Measurements from ENCODE around the gene NCKAP1. TPM values are rescaled to one million over a fixed set of nuclear protein-coding genes. Genes with fewer than 3 reads are reported as not detected.

Gene NCKAP1
- total and polyA plus RNA-seq, 4 donors, result 36.4 to 194 (median 73.1) TPM

DNA sequence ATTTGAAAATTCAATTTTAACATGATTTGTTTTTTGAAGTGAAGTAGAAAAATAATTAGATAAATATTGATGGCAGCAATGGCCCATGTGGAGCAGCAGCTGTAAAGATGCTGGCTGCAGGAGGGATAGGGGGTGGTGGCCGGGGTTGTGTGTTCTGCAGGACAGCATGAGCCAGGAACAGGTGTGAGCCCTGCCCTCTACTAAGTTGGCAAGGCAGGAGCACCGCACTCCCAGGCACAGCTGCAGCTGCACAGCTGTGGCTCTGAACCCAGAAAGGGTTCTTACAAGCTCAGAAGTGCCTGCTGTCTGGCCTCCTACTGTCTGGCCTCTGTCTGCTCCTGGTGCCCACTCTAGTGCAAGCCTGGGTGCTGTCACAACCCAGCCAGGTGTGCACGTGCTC is 30.3 kb upstream of the NCKAP1 start:
- Histone ChIP-seq H3K9ac (ENCODE audit: insufficient read depth in 1 of 2, low read length in 2 of 2) (no peak overlapping the region), H3K4me3 (no peak overlapping the region), H3K27me3 (ENCODE audit: control insufficient read depth in 3 of 3, insufficient read depth in 3 of 3, low read length in 2 of 3) (no peaks in the 10 kb centered on the region), H3K36me3 (ENCODE audit: control insufficient read depth in 4 of 4, insufficient read depth in 4 of 4, low read length in 4 of 4) (no peaks in the 10 kb centered on the region), H3K4me1 (ENCODE audit: control insufficient read depth in 5 of 5, insufficient read depth in 5 of 5, low read length in 5 of 5) (peaks cover 0 to 1% (median 0%) of the 10 kb centered on the region in 5 donors), H3K27ac (ENCODE audit: low read depth in 1 of 2, low read length in 1 of 2) (no peak overlapping the region), H3K9me3 (ENCODE audit: control insufficient read depth in 4 of 4, insufficient read depth in 3 of 4, low read length in 3 of 4) (peaks cover 0 to 6% (median 0%) of the 10 kb centered on the region in 4 donors)
- TF ChIP-seq, protein P1, sequence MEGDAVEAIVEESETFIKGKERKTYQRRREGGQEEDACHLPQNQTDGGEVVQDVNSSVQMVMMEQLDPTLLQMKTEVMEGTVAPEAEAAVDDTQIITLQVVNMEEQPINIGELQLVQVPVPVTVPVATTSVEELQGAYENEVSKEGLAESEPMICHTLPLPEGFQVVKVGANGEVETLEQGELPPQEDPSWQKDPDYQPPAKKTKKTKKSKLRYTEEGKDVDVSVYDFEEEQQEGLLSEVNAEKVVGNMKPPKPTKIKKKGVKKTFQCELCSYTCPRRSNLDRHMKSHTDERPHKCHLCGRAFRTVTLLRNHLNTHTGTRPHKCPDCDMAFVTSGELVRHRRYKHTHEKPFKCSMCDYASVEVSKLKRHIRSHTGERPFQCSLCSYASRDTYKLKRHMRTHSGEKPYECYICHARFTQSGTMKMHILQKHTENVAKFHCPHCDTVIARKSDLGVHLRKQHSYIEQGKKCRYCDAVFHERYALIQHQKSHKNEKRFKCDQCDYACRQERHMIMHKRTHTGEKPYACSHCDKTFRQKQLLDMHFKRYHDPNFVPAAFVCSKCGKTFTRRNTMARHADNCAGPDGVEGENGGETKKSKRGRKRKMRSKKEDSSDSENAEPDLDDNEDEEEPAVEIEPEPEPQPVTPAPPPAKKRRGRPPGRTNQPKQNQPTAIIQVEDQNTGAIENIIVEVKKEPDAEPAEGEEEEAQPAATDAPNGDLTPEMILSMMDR (IDR thresholded peaks at IDR 0.05; ENCODE audit: control extremely low read depth, extremely low read depth), result no peak
- DNase-seq (no peak), ATAC-seq (ENCODE audit: insufficient read depth, low FRiP score) (no peak)
- WGBS, 2 donors, result 81 to 90% methylated on average over 3 of the region's 3 CpGs

DNA sequence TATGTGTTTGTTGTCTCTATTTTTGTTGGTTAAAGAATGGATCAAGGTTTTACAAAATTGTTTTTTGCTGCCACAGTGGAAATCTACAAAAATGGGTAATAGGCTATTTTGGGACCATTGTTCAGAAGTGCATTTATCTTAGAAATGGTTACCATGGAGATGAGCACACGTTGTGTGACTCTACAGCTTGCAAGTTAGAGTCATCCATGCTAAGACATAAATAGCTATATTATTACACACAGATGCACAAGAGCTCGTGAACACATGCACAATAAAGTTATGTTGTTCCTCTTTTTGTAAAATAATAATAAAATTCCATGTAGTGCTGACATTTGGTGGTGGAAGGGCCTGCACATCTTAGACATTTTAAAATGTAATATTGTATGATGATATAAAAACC is 24.8 kb upstream of the NCKAP1 start:
- Histone ChIP-seq H3K4me3 (no peak overlapping the region), H3K27ac (ENCODE audit: low read depth in 1 of 2, low read length in 1 of 2) (no peak overlapping the region), H3K9ac (ENCODE audit: insufficient read depth in 1 of 2, low read length in 2 of 2) (no peak overlapping the region), H3K27me3 (ENCODE audit: control insufficient read depth in 3 of 3, insufficient read depth in 3 of 3, low read length in 2 of 3) (no peaks in the 10 kb centered on the region), H3K36me3 (ENCODE audit: control insufficient read depth in 4 of 4, insufficient read depth in 4 of 4, low read length in 4 of 4) (no peaks in the 10 kb centered on the region), H3K9me3 (ENCODE audit: control insufficient read depth in 4 of 4, insufficient read depth in 3 of 4, low read length in 3 of 4) (no peaks in the 10 kb centered on the region), H3K4me1 (ENCODE audit: control insufficient read depth in 5 of 5, insufficient read depth in 5 of 5, low read length in 5 of 5) (no peaks in the 10 kb centered on the region)
- ATAC-seq (ENCODE audit: insufficient read depth, low FRiP score) (no peak), DNase-seq (no peak)
- 36 to 45% methylated on average over 2 of the region's 2 CpGs for WGBS, 2 donors
- TF ChIP-seq, protein P1 (IDR thresholded peaks at IDR 0.05; ENCODE audit: control extremely low read depth, extremely low read depth), result no peak

DNA sequence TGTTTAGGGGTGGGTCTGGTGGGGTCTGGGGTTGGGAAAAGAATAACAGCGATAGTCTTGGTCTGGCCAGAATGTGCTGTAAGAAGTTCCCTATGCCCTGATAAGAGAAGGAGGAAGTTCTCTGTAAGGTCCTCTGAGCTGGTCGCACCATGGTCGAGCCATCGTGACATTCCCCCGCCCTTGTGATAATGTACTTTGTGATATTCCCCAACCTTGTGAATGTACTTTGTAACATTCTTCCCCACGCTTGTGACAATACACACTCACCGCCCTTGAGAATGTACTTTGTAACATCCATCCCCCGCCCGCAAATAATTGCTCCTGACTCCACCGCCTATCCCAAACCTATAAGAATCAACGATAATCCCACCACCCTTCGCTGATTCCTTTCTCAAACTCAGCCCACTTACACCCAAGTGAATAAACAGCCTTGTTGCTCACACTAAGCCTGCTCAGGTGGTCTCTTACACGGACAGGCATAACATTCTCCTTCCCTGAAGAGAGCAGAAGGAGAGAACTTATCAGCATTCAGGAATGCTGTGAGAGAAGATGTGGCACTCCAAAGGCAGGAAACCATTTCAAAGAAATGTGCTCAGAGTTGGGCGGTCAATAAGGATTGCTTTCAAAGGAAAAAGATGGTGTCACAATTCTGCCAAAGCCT is 22.4 kb upstream of the NCKAP1 start:
- DNase-seq (no peak), ATAC-seq (ENCODE audit: insufficient read depth, low FRiP score) (no peak)
- Histone ChIP-seq H3K36me3 (ENCODE audit: control insufficient read depth in 4 of 4, insufficient read depth in 4 of 4, low read length in 4 of 4) (no peaks in the 10 kb centered on the region), H3K4me3 (no peak overlapping the region), H3K9me3 (ENCODE audit: control insufficient read depth in 4 of 4, insufficient read depth in 3 of 4, low read length in 3 of 4) (no peaks in the 10 kb centered on the region), H3K27ac (ENCODE audit: low read depth in 1 of 2, low read length in 1 of 2) (no peak overlapping the region), H3K4me1 (ENCODE audit: control insufficient read depth in 5 of 5, insufficient read depth in 5 of 5, low read length in 5 of 5) (no peaks in the 10 kb centered on the region), H3K27me3 (ENCODE audit: control insufficient read depth in 3 of 3, insufficient read depth in 3 of 3, low read length in 2 of 3) (no peaks in the 10 kb centered on the region), H3K9ac (ENCODE audit: insufficient read depth in 1 of 2, low read length in 2 of 2) (no peak overlapping the region)
- WGBS, 2 donors, result 92 to 95% methylated on average over 14 of the region's 14 CpGs
- TF ChIP-seq, protein P1 (IDR thresholded peaks at IDR 0.05; ENCODE audit: control extremely low read depth, extremely low read depth), result no peak

DNA sequence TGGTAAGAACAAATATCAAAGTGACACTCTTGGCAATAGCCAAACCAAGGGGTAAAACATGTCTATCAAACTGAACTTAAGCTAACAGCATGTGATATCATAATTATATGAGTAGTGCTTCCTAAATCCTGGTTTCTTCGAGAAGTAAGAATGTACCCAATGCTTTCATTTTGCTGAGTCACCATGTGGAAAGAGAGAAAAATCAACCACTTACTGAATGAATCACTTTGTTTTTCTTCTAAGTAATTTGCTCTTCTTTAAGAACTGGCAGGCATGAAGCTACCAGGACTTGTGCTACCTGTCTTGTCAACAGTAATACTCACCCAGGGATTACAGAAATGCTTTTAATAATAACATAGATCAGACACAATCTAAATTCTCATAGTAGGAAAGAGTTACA is 21.3 kb upstream of the NCKAP1 start:
- H3K9me3 ChIP-seq (ENCODE audit: control insufficient read depth in 4 of 4, insufficient read depth in 3 of 4, low read length in 3 of 4), result no peaks in the 10 kb centered on the region
- ATAC-seq (ENCODE audit: insufficient read depth, low FRiP score) (no peak), DNase-seq (no peak)
- no peak overlapping the region for H3K4me3 ChIP-seq
- H3K27ac ChIP-seq (ENCODE audit: low read depth in 1 of 2, low read length in 1 of 2), result no peak overlapping the region
- no peaks in the 10 kb centered on the region for H3K27me3 ChIP-seq (ENCODE audit: control insufficient read depth in 3 of 3, insufficient read depth in 3 of 3, low read length in 2 of 3)
- H3K36me3 ChIP-seq (ENCODE audit: control insufficient read depth in 4 of 4, insufficient read depth in 4 of 4, low read length in 4 of 4), result no peaks in the 10 kb centered on the region
- H3K9ac ChIP-seq (ENCODE audit: insufficient read depth in 1 of 2, low read length in 2 of 2), result no peak overlapping the region
- WGBS, 2 donors, result 24 to 29% methylated on average over 1 of the region's 1 CpG
- H3K4me1 ChIP-seq (ENCODE audit: control insufficient read depth in 5 of 5, insufficient read depth in 5 of 5, low read length in 5 of 5), result no peaks in the 10 kb centered on the region
- TF ChIP-seq, protein P1 (IDR thresholded peaks at IDR 0.05; ENCODE audit: control extremely low read depth, extremely low read depth), result no peak

Measured in lung (tissue), 12 donors.